ENCODE measurements around the gene RUFY4.

GRCh38 chr2:218074031-218074430 lies 5.0 kb downstream of the RUFY4 start:
- TF ChIP-seq, protein P1, sequence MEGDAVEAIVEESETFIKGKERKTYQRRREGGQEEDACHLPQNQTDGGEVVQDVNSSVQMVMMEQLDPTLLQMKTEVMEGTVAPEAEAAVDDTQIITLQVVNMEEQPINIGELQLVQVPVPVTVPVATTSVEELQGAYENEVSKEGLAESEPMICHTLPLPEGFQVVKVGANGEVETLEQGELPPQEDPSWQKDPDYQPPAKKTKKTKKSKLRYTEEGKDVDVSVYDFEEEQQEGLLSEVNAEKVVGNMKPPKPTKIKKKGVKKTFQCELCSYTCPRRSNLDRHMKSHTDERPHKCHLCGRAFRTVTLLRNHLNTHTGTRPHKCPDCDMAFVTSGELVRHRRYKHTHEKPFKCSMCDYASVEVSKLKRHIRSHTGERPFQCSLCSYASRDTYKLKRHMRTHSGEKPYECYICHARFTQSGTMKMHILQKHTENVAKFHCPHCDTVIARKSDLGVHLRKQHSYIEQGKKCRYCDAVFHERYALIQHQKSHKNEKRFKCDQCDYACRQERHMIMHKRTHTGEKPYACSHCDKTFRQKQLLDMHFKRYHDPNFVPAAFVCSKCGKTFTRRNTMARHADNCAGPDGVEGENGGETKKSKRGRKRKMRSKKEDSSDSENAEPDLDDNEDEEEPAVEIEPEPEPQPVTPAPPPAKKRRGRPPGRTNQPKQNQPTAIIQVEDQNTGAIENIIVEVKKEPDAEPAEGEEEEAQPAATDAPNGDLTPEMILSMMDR (IDR thresholded peaks at IDR 0.05) = peak in 2 of 3 experiments; percentile 8 to 18
- no peak for TF ChIP-seq POLR2A (IDR thresholded peaks at IDR 0.05)

All from testis (tissue), 2 donors.